GM12878 (cell line): ENCODE measurements around the gene USP11. TPM values are rescaled to one million over a fixed set of nuclear protein-coding genes. Genes with fewer than 3 reads are reported as not detected.

Experiments
- ATAC-seq: fragments of 200-7000 bp; cut with Tn5 transposase; 3 replicates; pipeline ENCODE4 v1.9.1; 2020; ENCODE audit warnings: mild to moderate bottlenecking, moderate library complexity
- BruUV-seq: library from RNA; stranded (reverse); fragments of 400-500 nt; replicated peaks from 2 replicates; lab custom pipeline; 2021; lab: Mats Ljungman, UMichigan
- CTCF ChIA-PET: fragments of 300-600 bp; sonication (Branson Sonifier 250); formaldehyde crosslinking; extraction: SDS; loops from one replicate; lab custom pipeline; 2021; ENCODE audit warnings: inconsistent platforms; lab: Yijun Ruan, JAX
- POLR2A ChIA-PET: fragments of 350-600 bp; formaldehyde crosslinking; extraction: SDS; loops from one replicate; lab custom pipeline; 2021; ENCODE audit warnings: inconsistent platforms; lab: Charles Lee
- RAD21 ChIA-PET: fragments of 300-600 bp; sonication (Branson Sonifier 250); formaldehyde crosslinking; loops from one replicate; lab custom pipeline; 2023; ENCODE audit warnings: antibody characterized with exemption; ENCODE audit not compliant: unreplicated experiment; lab: Charles Lee
- SMC1A ChIA-PET: fragments of 300-600 bp; sonication (Branson Sonifier 250); formaldehyde crosslinking; loops from one replicate; lab custom pipeline; 2023; ENCODE audit not compliant: unreplicated experiment, uncharacterized antibody; lab: Charles Lee
- DNase-seq: peaks from one replicate; pipeline ENCODE4 v3.0.0-alpha.2; 2011; ENCODE audit warnings: low read depth, low spot score
- FAIRE-seq: peaks from 3 replicates; lab custom pipeline; 2011; peaks lifted over from hg19 to GRCh38; lab: Jason Lieb, UNC
- H2AFZ ChIP-seq: 2 replicates; pipeline ENCODE4 v1.6.0; 2011; ENCODE audit warnings: low read depth, low read length, control low read depth; ENCODE audit not compliant: control insufficient read depth
- H3K27ac ChIP-seq: 2 replicates; pipeline ENCODE4 v1.5.1; 2011; ENCODE audit warnings: control low read depth; ENCODE audit not compliant: control insufficient read depth, insufficient read depth
- H3K27me3 ChIP-seq, 2 experiments: replicated peaks in 1 of 2; 2 replicates each; pipeline versions ENCODE4 v1.6.0 to v1.6.1; 2011; ENCODE audit warnings: low read length in 1 of 2; ENCODE audit not compliant: control insufficient read depth in 2 of 2, insufficient read depth in 2 of 2
- H3K36me3 ChIP-seq, 2 experiments: 2 replicates each; pipeline ENCODE4 v1.5.1; 2011; ENCODE audit warnings: low read length in 1 of 2; ENCODE audit not compliant: control insufficient read depth in 2 of 2, insufficient read depth in 2 of 2
- H3K4me1 ChIP-seq: 2 replicates; pipeline ENCODE4 v1.6.1; 2011; ENCODE audit warnings: mild to moderate bottlenecking, low read length, moderate library complexity, mixed read lengths; ENCODE audit not compliant: control insufficient read depth, insufficient read depth
- H3K4me2 ChIP-seq: 2 replicates; pipeline ENCODE4 v1.6.0; 2011; ENCODE audit warnings: control low read depth; ENCODE audit not compliant: control insufficient read depth, insufficient read depth
- H3K4me3 ChIP-seq: fragments of 200-600 bp; sonication (generic); 2 replicates; pipeline ENCODE4 v1.5.1; 2016
- H3K79me2 ChIP-seq: 2 replicates; pipeline ENCODE4 v1.6.0; 2011; ENCODE audit warnings: low read length; ENCODE audit not compliant: control insufficient read depth, insufficient read depth
- H3K9ac ChIP-seq: 2 replicates; pipeline ENCODE4 v1.8.0; 2011; ENCODE audit warnings: low read length, control low read depth, mixed read lengths; ENCODE audit not compliant: control insufficient read depth, insufficient read depth
- H3K9me3 ChIP-seq: replicated peaks from 3 replicates; pipeline ENCODE4 v1.5.1; 2011; ENCODE audit warnings: mild to moderate bottlenecking, low read length; ENCODE audit not compliant: control insufficient read depth, insufficient read depth
- H4K20me1 ChIP-seq: 2 replicates; pipeline ENCODE4 v1.6.0; 2011; ENCODE audit not compliant: control insufficient read depth, insufficient read depth
- JUND ChIP-seq: IDR thresholded peaks from 2 replicates; pipeline ENCODE4 v1.6.1; 2012; ENCODE audit warnings: low read depth, mild to moderate bottlenecking, low read length, improper control_type of control experiment, moderate library complexity
- KAT2A ChIP-seq: conservative IDR thresholded peaks from 2 replicates; pipeline ENCODE4 v1.6.1; 2011; ENCODE audit warnings: low read depth, low read length; ENCODE audit not compliant: control insufficient read depth
- MYB ChIP-seq: fragments of 150-350 bp; IDR thresholded peaks from 2 replicates; pipeline ENCODE4 v1.6.1; 2014; ENCODE audit warnings: mild to moderate bottlenecking, low read depth, low read length, borderline replicate concordance
- NFXL1 ChIP-seq: fragments of 450-650 bp; IDR thresholded peaks from 2 replicates; pipeline ENCODE4 v1.6.1; 2017; ENCODE audit warnings: antibody characterized with exemption, mild to moderate bottlenecking, borderline replicate concordance
- NKRF ChIP-seq: fragments of 450-650 bp; conservative IDR thresholded peaks from 2 replicates; pipeline ENCODE4 v1.6.1; 2017; ENCODE audit warnings: mild to moderate bottlenecking, moderate library complexity
- NRF1 ChIP-seq: conservative IDR thresholded peaks from 2 replicates; pipeline ENCODE4 v1.6.1; 2011; ENCODE audit warnings: mild to moderate bottlenecking, low read depth, low read length, improper control_type of control experiment
- PML ChIP-seq: IDR thresholded peaks from 2 replicates; pipeline ENCODE4 v1.6.1; 2012; ENCODE audit warnings: low read length, inconsistent platforms
- POLR2AphosphoS2 ChIP-seq: IDR thresholded peaks from 2 replicates; pipeline ENCODE4 v1.6.1; 2011; ENCODE audit warnings: low read depth, mild to moderate bottlenecking, low read length, improper control_type of control experiment, moderate library complexity
- POLR2AphosphoS5 ChIP-seq: IDR thresholded peaks from 2 replicates; pipeline ENCODE4 v1.6.1; 2011; ENCODE audit warnings: mild to moderate bottlenecking, low read length, inconsistent platforms
- RB1 ChIP-seq: fragments of 450-650 bp; formaldehyde crosslinking; IDR thresholded peaks from 2 replicates; pipeline ENCODE4 v1.6.1; 2017; ENCODE audit warnings: mild to moderate bottlenecking, borderline replicate concordance
- RBBP5 ChIP-seq: fragments of 200-600 bp; sonication (generic); conservative IDR thresholded peaks from 2 replicates; pipeline ENCODE4 v1.6.1; 2016
- SIX5 ChIP-seq: IDR thresholded peaks from 2 replicates; pipeline ENCODE4 v1.6.1; 2011; ENCODE audit warnings: mild to moderate bottlenecking, low read depth, low read length, moderate library complexity; ENCODE audit not compliant: severe bottlenecking
- TARDBP ChIP-seq: IDR thresholded peaks from 2 replicates; pipeline ENCODE4 v1.6.1; 2016; ENCODE audit warnings: borderline replicate concordance
- ZNF384 ChIP-seq: IDR thresholded peaks from 2 replicates; pipeline ENCODE4 v1.6.1; 2012; ENCODE audit warnings: low read depth, mild to moderate bottlenecking, low read length, improper control_type of control experiment, borderline replicate concordance
- WGBS: methylation state at CpG from one replicate; pipeline ENCODE4 v1.1.6; 2016; ENCODE audit warnings: low lambda C conversion rate; ENCODE audit not compliant: insufficient replicate concordance, insufficient coverage; ENCODE audit errors: missing lambda C conversion rate; 5-methylcytosine and 5-hydroxymethylcytosine counted together
- in situ Hi-C: fragments of 300-500 bp; cut with MboI; formaldehyde crosslinking; loops from 9 replicates; pipeline ENCODE4 v1.14.3; 2018; ENCODE audit warnings: mixed read lengths
- intact Hi-C: fragments of 100-400 bp; cut with micrococcal nuclease; formaldehyde crosslinking; loops from one replicate; pipeline ENCODE4 v1.14.2; 2022; ENCODE audit not compliant: unreplicated experiment
- polyA plus RNA-seq, 11 experiments: library from polyadenylated mRNA; depleted of rRNA in 4 of 11; unstranded in 6 of 11; stranded (reverse) in 5 of 11; fragments of >200 nt; fragmentation: Nextera tagmentation in 4 of 11; fragmentation: Illumina TruSeq in 1 of 11; extraction: Ambion mirVana in 4 of 11; extraction: Trizol in 1 of 11; gene quantifications; 1 replicate in 1 of 11; 2 replicates in 10 of 11; pipeline versions ENCODE4 v1.2.1 to v1.2.3, GENCODE V29; 2011 to 2016; ENCODE audit warnings: inconsistent platforms in 2 of 11, missing spikeins in 2 of 11, low read depth in 1 of 11
- total RNA-seq, 4 experiments: library from RNA; depleted of rRNA in 3 of 4; stranded (reverse); fragments of >200 nt in 3 of 4; fragmentation: Illumina TruSeq in 1 of 4; extraction: Trizol in 1 of 4; gene quantifications; 2 replicates each; pipeline versions ENCODE4 v1.2.1 to v1.2.3, GENCODE V29; 2013 to 2021
- TF ChIP-seq, protein P1 (sequence below): IDR thresholded peaks from 2 replicates; pipeline ENCODE4 v1.6.1; 2012; ENCODE audit warnings: low read depth, low read length, improper control_type of control experiment
- TF ChIP-seq, protein P2 (sequence below): fragments of 450-650 bp; IDR thresholded peaks from 2 replicates; pipeline ENCODE4 v1.6.1; 2017; ENCODE audit warnings: mild to moderate bottlenecking

The USP11 gene
- total and polyA plus RNA-seq, 10 of the 15 experiments (the other 5 are each of a cell fraction or from before 2014, with no cell fraction given) = 3.3 to 44.0 (median 20.9) TPM

GRCh38 chrX:47218920-47219815, 13.6 kb upstream of the USP11 start:
- Histone ChIP-seq H4K20me1 (peaks cover 18% of the 10 kb centered on the region), H3K36me3 (peaks cover 25 to 26% of the 10 kb centered on the region in 2 experiments), H3K27me3 (no peaks in the 10 kb centered on the region), H2AFZ (peak overlapping the region; percentile 96), H3K9ac (peak overlapping the region; percentile 88), H3K4me3 (peak overlapping the region; percentile 88), H3K27ac (peak overlapping the region; percentile 96), H3K4me2 (peak overlapping the region; percentile 75), H3K4me1 (peaks cover 8% of the 10 kb centered on the region; the same call in 1 of the 2 replicates), H3K79me2 (peaks cover 41% of the 10 kb centered on the region), H3K9me3 (no peaks in the 10 kb centered on the region)
- ATAC-seq (peak; percentile 2), FAIRE-seq (no peak), DNase-seq (no peak)
- WGBS = 6% methylated on average over 52 of the region's 60 CpGs
- RAD21 ChIA-PET = no interaction called here
- BruUV-seq = no TSS peak
- CTCF ChIA-PET = no interaction called here
- POLR2A ChIA-PET = interaction anchor here (0.6 to 3.2 kb wide), 5 partner anchors 27 to 628 kb away, joined by 3 to 25 read pairs (median 4); partner anchors contain the start of gene RBM10
- intact Hi-C loops = loop anchor here (2.0 kb wide), 1 partner anchor 26 kb away; the partner anchor contains the start of gene UBA1
- SMC1A ChIA-PET = no interaction called here
- in situ Hi-C loops = loop anchor here (10.0 to 25.0 kb wide), 2 partner anchors 426 to 1718 kb away; no protein-coding TSS in a partner anchor
- TF ChIP-seq RBBP5 = no peak
- peak; percentile 39; the same call in 1 of the 2 replicates for TF ChIP-seq PML
- no peak for TF ChIP-seq KAT2A
- no peak for TF ChIP-seq POLR2AphosphoS5
- no peak for TF ChIP-seq SIX5
- TF ChIP-seq, protein P1, sequence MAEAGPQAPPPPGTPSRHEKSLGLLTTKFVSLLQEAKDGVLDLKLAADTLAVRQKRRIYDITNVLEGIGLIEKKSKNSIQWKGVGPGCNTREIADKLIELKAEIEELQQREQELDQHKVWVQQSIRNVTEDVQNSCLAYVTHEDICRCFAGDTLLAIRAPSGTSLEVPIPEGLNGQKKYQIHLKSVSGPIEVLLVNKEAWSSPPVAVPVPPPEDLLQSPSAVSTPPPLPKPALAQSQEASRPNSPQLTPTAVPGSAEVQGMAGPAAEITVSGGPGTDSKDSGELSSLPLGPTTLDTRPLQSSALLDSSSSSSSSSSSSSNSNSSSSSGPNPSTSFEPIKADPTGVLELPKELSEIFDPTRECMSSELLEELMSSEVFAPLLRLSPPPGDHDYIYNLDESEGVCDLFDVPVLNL = no peak
- no peak for TF ChIP-seq MYB
- no peak for TF ChIP-seq ZNF384
- TF ChIP-seq NRF1 = no peak
- no peak for TF ChIP-seq TARDBP
- TF ChIP-seq NFXL1 = no peak
- TF ChIP-seq NKRF = peak; percentile 32
- no peak for TF ChIP-seq POLR2AphosphoS2
- TF ChIP-seq RB1 = no peak
- TF ChIP-seq, protein P2, sequence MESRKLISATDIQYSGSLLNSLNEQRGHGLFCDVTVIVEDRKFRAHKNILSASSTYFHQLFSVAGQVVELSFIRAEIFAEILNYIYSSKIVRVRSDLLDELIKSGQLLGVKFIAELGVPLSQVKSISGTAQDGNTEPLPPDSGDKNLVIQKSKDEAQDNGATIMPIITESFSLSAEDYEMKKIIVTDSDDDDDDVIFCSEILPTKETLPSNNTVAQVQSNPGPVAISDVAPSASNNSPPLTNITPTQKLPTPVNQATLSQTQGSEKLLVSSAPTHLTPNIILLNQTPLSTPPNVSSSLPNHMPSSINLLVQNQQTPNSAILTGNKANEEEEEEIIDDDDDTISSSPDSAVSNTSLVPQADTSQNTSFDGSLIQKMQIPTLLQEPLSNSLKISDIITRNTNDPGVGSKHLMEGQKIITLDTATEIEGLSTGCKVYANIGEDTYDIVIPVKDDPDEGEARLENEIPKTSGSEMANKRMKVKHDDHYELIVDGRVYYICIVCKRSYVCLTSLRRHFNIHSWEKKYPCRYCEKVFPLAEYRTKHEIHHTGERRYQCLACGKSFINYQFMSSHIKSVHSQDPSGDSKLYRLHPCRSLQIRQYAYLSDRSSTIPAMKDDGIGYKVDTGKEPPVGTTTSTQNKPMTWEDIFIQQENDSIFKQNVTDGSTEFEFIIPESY = no peak
- TF ChIP-seq JUND = no peak
